Islet of Langerhans (tissue), 1 donor: ENCODE measurements around the gene IVD.

Source experiments
- FAIRE-seq: peaks from one replicate; lab custom pipeline; 2011; peaks lifted over from hg19 to GRCh38; lab: Jason Lieb, UNC

The IVD gene

GRCh38 chr15:40377606-40378005 lies 28.0 kb upstream of the IVD start:
- no peak for FAIRE-seq

DNA sequence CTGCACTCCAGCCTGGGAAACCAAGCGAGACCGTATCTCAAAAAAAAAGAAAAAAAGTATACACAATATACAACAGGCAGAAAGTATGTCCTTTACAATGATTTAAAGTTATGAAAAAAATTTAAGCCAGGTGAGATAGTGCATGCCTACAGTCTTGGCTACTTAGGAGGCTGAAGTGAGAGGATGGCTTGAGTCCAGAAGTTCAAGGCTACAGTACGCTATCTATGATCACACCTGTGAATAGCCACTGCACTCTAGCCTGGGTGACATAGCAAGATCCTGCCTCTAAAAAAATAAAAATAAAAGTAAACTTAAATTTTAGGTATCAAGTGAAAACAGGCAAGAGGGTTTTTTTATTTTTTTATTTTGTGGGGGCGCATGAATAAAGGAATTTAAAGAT lies 26.2 kb upstream of the IVD start:
- FAIRE-seq = no peak

DNA sequence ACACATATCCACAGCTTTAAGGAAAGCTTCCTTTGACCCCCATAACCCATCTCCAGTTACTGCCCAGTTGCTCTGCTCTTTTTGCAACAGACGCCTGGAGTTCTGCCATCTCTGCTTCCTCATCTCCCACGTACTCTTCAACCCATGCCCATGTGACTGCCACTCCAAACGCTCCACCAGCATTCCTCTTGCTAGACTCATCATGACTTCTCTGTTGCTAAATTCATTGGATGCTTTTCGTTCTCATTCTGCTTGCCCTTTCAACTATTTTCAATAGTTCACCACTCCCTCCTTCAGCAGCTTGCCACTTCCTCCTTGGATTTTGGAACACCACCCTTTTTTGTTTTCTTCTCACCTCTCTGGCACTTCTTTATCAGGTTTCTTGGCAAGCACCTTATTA lies 25.7 kb upstream of the IVD start:
- no peak for FAIRE-seq

GRCh38 chr15:40380636-40381035 lies 25.0 kb upstream of the IVD start:
- no peak for FAIRE-seq

GRCh38 chr15:40381818-40382529 lies 23.6 kb upstream of the IVD start:
- FAIRE-seq = no peak

GRCh38 chr15:40382580-40383456 lies 22.8 kb upstream of the IVD start, which contains the start of gene KNSTRN:
Gene KNSTRN, plus strand, starts transcription at chr15:40382721. Its CDS starts 115 bp downstream, at chr15:40382836.
- FAIRE-seq = peak; percentile 88

DNA sequence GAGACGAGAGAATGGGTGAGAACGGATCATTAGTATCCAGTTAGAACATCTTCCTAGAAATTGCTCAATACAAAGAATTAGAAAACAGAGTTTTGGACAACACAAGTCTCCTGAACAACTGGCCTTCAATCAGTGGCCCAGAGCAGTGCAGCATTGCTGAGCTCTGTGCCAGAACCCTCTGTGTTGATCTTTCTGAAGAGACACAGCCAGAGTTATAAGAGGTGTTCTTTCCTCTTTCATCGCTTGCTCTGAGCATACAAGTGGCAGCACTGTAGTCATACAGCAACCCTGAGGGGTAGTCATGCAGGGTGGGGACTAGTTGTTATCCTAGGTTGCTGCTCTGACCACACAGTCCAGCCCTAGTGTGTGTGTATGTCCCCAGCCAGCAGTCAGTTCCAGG lies 19.1 kb upstream of the IVD start:
- FAIRE-seq = no peak

GRCh38 chr15:40388941-40389823 lies 16.4 kb upstream of the IVD start:
- no peak for FAIRE-seq

DNA sequence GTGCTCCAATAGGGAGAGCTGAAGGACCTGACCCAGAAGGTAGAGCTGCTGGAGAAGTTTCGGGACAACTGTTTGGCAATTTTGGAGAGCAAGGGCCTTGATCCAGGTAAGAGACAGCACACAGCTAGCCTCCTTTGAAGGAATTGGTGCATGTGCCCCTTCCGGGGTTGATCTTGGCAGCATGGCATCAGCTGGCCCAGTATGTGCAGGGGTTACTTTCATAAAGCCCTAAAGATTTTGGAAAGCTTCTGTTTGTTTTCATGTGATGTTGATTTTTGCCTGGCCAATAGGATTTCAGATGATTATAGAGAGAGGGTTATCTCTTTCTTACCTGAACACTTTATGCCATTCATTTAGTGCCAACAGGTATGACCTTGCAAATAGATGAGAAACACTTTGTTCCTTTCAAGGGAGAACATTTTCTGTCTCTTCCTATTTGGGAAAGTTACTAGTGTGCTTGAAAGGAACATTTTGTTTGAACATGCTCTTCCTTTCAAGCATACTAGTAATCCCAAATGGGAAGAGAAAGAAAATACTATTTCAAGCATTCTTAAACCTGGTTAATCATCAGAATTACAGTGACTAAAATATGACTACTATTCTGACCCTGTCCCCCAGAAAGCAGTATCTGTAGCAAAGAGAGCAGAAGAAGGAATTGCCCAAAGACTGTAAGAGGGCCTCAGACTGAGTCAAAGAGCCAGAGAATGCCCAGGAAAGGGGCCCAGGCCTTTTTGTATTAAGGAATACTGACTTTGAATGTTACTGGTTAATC lies 15.6 kb upstream of the IVD start:
- FAIRE-seq = no peak

- FAIRE-seq = no peak
These were observed 12.3 kb upstream of the IVD start for GRCh38 chr15:40392986-40393948.

DNA sequence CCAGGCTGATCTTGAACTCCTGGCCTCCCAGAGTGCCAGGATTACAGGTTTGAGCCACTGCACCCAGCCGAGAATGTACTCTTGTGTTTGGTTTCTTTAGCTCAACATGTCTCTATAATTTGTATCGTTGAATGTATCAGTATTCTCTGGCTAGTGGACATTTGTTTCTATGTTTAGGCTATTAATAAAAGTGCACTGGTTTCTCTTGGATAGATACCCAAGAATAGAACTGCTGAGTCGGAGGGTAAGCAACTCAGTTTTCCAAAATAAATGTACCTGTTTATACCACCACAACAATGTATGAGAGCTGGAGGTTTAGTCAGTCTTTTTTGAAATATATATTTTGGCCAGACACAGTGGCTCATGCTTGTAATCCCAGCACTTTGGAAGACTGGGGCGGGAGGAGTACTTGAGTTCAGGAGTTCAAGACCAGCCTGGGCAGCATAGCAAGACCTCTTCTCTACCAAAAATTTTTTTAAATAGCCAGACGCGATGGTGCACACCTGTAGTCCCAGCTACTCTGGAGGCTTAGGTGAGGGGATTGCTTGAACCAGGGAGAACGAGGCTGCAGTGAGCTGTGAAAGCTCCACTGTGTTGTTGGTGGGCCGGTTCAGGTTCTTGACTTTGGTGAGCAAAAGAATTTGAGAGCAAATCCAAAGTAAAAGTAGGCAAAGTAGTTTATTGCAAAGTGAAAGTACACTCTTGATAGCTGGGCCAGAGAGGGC lies 7.7 kb upstream of the IVD start:
- FAIRE-seq = no peak

DNA sequence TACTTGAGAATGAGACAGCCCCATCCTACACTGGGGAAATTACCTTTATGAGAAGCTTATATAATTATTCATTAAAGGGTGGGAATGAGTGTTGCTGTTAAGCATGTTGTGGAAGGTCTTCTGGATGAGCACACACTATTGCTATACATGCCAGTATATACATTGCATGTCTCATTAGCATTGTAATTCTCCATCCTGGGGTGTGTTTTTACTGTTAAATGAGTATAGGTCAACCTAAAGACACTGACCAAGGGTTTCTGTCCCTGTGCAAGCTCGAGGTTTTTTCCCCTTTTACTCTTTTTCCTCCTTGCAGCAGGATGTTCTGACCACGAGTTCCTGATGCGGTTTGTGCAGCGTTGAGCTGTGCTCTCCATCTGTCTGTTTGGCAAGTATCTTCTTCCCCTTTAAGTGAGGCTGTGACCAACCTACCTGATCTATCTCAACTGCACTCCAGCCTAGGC lies 7.2 kb upstream of the IVD start:
- no peak for FAIRE-seq

GRCh38 chr15:40399370-40399769 lies 6.2 kb upstream of the IVD start:
- FAIRE-seq = no peak

DNA sequence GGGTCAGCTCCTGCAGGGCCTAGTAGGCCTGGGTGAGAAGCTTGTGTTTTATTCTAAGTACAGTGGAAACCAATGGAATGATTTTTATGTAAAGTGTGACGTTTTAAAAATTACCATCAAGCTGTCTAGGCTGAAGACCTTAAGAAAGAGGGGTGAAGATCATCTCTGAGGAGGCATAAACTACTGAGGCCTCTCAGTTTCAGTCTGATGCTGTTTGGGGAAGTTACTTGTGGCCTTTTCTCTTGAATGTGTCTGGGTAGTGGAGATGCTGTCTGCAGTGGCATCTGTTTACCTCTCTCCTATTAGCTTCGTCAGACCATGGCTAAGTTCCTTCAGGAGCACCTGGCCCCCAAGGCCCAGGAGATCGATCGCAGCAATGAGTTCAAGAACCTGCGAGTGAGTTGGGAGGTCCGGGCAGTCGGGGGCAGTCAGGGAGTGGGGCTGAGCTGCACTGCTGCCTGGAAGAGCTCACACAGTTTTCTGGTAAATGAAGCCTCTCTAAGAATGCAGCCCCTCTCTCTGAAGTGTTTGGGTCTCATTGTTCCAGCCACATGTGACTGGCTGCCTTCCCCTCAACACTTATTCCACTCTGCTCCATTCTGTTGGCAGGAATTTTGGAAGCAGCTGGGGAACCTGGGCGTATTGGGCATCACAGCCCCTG lies 1.9 kb downstream of the IVD start:
- no peak for FAIRE-seq

DNA sequence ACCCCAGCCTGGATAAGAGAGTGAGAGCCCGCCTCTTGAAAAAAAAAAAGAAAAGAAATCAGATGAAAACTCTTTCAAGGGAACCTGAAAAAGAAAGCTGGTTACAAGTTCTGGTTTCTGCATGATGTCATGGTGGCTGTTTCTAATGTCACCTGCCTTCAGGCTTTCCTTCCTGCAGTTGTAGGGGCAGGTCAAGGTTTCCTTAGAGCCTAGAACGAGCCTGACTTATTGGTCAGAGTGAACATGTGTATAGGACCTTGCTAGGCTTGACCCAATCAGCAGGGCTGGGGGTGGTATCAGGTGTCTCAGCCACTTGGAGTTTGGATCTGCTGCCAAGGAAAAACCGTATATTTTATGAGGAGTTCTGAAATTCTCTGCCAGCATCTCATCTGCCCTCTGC lies 3.8 kb downstream of the IVD start:
- FAIRE-seq = no peak

GRCh38 chr15:40410476-40410875 lies 4.9 kb downstream of the IVD start:
- FAIRE-seq = no peak

GRCh38 chr15:40412095-40412759 lies 6.6 kb downstream of the IVD start:
- no peak for FAIRE-seq

DNA sequence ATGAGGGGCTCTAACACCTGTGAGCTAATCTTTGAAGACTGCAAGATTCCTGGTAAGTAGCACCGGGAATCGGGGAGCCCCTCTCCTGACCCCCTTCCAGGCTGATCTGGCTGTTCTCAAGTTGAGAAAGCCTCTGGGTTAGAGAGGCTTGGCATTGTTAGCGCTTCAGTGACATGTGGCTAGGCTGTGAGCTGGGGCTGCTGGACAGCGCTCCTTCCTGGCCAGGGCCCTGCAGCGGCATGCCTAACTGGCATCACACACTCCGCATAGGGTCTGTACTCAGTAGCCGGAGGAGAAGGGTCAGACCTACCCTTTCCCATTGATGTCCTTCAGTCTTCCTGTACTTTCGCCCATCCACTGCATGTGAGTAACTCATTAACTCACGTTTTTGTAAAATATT lies 7.4 kb downstream of the IVD start:
- FAIRE-seq = no peak

DNA sequence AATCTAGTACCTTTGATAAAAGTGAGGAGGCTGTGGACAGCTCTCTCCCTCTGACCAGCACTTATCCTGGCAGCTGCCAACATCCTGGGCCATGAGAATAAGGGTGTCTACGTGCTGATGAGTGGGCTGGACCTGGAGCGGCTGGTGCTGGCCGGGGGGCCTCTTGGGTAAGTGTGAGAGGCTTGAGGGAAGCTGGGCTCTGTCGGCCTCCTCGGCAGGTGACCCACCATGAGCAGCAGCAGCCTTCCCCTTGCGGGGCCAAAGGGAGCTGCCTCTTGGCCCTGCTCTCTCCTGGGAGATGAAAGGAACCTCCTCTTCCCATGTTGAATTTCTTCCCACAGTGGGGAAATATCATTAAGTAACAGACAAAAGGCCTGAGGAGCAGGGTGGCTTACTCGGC lies 9.2 kb downstream of the IVD start:
- no peak for FAIRE-seq
